ENCODE measurements around the gene BATF.

Gene BATF

GRCh38 chr14:75591331-75591946, 69.2 kb downstream of the BATF start:
- Histone ChIP-seq H3K27ac (ENCODE audit: extremely low read depth, low read depth, low read length) (no peak overlapping the region), H3K4me3 (ENCODE audit: low read depth, low read length) (no peak overlapping the region), H3K9me3 (ENCODE audit: control insufficient read depth, insufficient read depth, low read depth, low read length) (no peaks in the 10 kb centered on the region; the same call in 1 of the 2 replicates), H3K36me3 (ENCODE audit: control insufficient read depth in 2 of 2, insufficient read depth in 1 of 2, low read length in 2 of 2) (no peaks in the 10 kb centered on the region), H3K4me1 (ENCODE audit: control insufficient read depth, insufficient read depth, low read length) (no peaks in the 10 kb centered on the region)
- ChIA-PET POLR2A (no interaction called here), CTCF (no interaction called here)
- no peak for TF ChIP-seq ZNF2 (tag by site-specific recombination; IDR thresholded peaks at IDR 0.05)
- TF ChIP-seq WT1 (tag by site-specific recombination; IDR thresholded peaks at IDR 0.05): no peak
- no peak for TF ChIP-seq ZNF335 (tag by site-specific recombination; conservative IDR thresholded peaks at IDR 0.05)
- TF ChIP-seq ZBTB17 (tag by site-specific recombination; IDR thresholded peaks at IDR 0.05): no peak
- no peak for TF ChIP-seq GLIS1 (tag by site-specific recombination; IDR thresholded peaks at IDR 0.05)
- no peak for TF ChIP-seq ZNF202 (tag by site-specific recombination; IDR thresholded peaks at IDR 0.05; ENCODE audit: borderline replicate concordance)
- TF ChIP-seq ZNF324 (tag by site-specific recombination; IDR thresholded peaks at IDR 0.05): no peak
- no peak for TF ChIP-seq ZNF658 (tag by site-specific recombination; IDR thresholded peaks at IDR 0.05)
- TF ChIP-seq PRDM1 (tag by site-specific recombination; IDR thresholded peaks at IDR 0.05): no peak
- no peak for TF ChIP-seq ZNF48 (tag by site-specific recombination; IDR thresholded peaks at IDR 0.05)
- TF ChIP-seq ZBTB10 (tag by site-specific recombination; IDR thresholded peaks at IDR 0.05): no peak
- TF ChIP-seq ZNF701 (tag by site-specific recombination; IDR thresholded peaks at IDR 0.05): no peak
- TF ChIP-seq ZNF174 (tag by site-specific recombination; IDR thresholded peaks at IDR 0.05): no peak
- no peak for TF ChIP-seq ZNF792 (tag by site-specific recombination; IDR thresholded peaks at IDR 0.05)

- Histone ChIP-seq H3K4me3 (ENCODE audit: low read depth, low read length) (no peak overlapping the region), H3K9me3 (ENCODE audit: control insufficient read depth, insufficient read depth, low read depth, low read length) (no peaks in the 10 kb centered on the region; the same call in 1 of the 2 replicates), H3K4me1 (ENCODE audit: control insufficient read depth, insufficient read depth, low read length) (no peaks in the 10 kb centered on the region), H3K27ac (ENCODE audit: extremely low read depth, low read depth, low read length) (no peak overlapping the region), H3K36me3 (ENCODE audit: control insufficient read depth in 2 of 2, insufficient read depth in 1 of 2, low read length in 2 of 2) (no peaks in the 10 kb centered on the region)
- CTCF ChIA-PET: interaction anchor here (0.6 kb wide), 1 partner anchor 12 kb away, joined by 3 read pairs; no protein-coding TSS in a partner anchor
- POLR2A ChIA-PET: no interaction called here
- TF ChIP-seq SP2 (tag by site-specific recombination; IDR thresholded peaks at IDR 0.05): no peak
- no peak for TF ChIP-seq ZNF223 (tag by site-specific recombination; IDR thresholded peaks at IDR 0.05)
- no peak for TF ChIP-seq ZNF416 (tag by site-specific recombination; IDR thresholded peaks at IDR 0.05)
- TF ChIP-seq SETDB1 (IDR thresholded peaks at IDR 0.05; ENCODE audit: insufficient read length, low read length): peak; percentile 39
- TF ChIP-seq ZNF585B (tag by site-specific recombination; IDR thresholded peaks at IDR 0.05): peak; percentile 94
- no peak for TF ChIP-seq PATZ1 (tag by site-specific recombination; IDR thresholded peaks at IDR 0.05)
- no peak for TF ChIP-seq GLI4 (tag by site-specific recombination; IDR thresholded peaks at IDR 0.05)
- no peak for TF ChIP-seq ZNF596 (tag by site-specific recombination; IDR thresholded peaks at IDR 0.05)
- TF ChIP-seq ZSCAN18 (tag by site-specific recombination; IDR thresholded peaks at IDR 0.05): no peak
- no peak for TF ChIP-seq BCL11B (tag by site-specific recombination; IDR thresholded peaks at IDR 0.05; ENCODE audit: low read depth)
- TF ChIP-seq SCRT2 (tag by site-specific recombination; IDR thresholded peaks at IDR 0.05): no peak
- no peak for TF ChIP-seq ZNF184 (tag by site-specific recombination; IDR thresholded peaks at IDR 0.05)
- no peak for TF ChIP-seq ZNF449 (tag by site-specific recombination; IDR thresholded peaks at IDR 0.05)
- no peak for TF ChIP-seq ZSCAN30 (tag by site-specific recombination; IDR thresholded peaks at IDR 0.05)
- TF ChIP-seq ZNF146 (tag by site-specific recombination; IDR thresholded peaks at IDR 0.05): no peak
Measured at GRCh38 chr14:75591987-75592575, 69.8 kb downstream of the BATF start.
